HG03103 (cell line): ENCODE results near the gene SCYGR4.
"Not testable (repeated sequence)": the region's sequence is repeated elsewhere in the genome, so short reads cannot be mapped to it uniquely, and the experiment has no call there.

Source experiments
- ATAC-seq: cut with Tn5 transposase; IDR thresholded peaks from one replicate; pipeline ENCODE4 v1.9.1; 2021; ENCODE audit warnings: low read depth; ENCODE audit not compliant: unreplicated experiment

The SCYGR4 gene

GRCh38 chr2:227665189-227665940, 48.1 kb downstream of the SCYGR4 start:
- ATAC-seq = no peak

- ATAC-seq = not testable (repeated sequence)
These were observed 49.4 kb downstream of the SCYGR4 start, which contains the start of gene SCYGR5 for GRCh38 chr2:227666631-227667170. SCYGR5 (plus strand) TSS chr2:227666804; CDS start chr2:227666804, 0 bp downstream.
